Measurements from ENCODE around the gene SWAP70. TPM values are rescaled to one million over a fixed set of nuclear protein-coding genes. Genes with fewer than 3 reads are reported as not detected.
A peak's percentile ranks its signal among the peaks of the same experiment; 100 is the strongest.

Gene SWAP70
- total and polyA plus RNA-seq, 10 of the 15 experiments (the other 5 are each of a cell fraction or from before 2014, with no cell fraction given) = 20.6 to 62.4 (median 41.7) TPM

DNA sequence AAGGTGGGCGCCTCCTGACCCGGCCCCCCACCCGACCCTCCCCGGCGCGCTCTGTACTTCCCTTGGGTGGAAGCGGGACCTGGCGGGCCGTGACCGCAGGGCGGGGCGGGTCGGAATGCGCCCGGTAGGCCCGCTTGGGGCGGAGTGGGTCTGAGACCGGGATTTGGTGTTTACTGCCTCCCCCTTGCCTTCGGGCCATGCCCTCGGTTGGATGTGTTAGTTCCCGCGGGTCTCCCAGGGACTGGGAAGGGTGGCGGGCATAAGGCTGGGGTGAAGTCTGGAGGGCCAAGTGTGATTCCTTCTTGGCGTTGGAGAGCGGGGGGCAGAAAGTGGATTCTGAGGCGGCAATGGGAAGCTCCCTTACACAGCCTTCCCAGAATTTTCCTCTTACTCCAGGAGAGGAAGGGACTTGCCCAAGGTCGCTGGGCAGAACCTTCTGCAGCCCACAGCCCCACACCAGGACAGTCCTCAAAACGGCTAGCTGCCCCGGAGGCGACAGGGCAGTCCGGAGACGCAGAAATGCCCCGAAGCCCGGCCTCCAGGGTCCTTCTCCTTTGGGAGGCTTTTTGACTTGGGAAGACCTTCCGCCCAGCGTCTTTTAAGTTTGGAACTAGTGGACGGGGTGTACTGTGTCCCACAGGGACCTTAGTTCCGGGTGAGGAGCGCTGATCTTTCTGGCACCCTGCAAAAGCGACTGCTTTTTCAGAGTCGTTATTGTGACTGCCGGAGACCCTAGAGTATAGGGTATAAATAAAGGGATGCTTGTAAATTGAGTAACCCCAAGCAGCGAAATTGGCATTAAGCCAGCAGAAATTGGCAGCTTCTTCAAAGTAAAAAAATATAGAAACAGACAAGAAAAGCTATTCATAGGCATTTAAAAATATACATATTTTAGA, 647 bp downstream of the SWAP70 start (continued):
- TF ChIP-seq, protein P1, sequence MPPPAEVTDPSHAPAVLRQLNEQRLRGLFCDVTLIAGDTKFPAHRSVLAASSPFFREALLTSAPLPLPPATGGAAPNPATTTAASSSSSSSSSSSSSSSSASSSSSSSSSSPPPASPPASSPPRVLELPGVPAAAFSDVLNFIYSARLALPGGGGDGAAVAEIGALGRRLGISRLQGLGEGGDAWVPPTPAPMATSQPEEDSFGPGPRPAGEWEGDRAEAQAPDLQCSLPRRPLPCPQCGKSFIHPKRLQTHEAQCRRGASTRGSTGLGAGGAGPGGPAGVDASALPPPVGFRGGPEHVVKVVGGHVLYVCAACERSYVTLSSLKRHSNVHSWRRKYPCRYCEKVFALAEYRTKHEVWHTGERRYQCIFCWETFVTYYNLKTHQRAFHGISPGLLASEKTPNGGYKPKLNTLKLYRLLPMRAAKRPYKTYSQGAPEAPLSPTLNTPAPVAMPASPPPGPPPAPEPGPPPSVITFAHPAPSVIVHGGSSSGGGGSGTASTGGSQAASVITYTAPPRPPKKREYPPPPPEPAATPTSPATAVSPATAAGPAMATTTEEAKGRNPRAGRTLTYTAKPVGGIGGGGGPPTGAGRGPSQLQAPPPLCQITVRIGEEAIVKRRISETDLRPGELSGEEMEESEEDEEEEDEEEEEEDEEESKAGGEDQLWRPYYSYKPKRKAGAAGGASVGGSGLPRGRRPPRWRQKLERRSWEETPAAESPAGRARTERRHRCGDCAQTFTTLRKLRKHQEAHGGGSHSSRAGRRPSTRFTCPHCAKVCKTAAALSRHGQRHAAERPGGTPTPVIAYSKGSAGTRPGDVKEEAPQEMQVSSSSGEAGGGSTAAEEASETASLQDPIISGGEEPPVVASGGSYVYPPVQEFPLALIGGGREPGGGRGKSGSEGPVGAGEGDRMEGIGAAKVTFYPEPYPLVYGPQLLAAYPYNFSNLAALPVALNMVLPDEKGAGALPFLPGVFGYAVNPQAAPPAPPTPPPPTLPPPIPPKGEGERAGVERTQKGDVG (CRISPR knock-in tag; IDR thresholded peaks at IDR 0.05) = no peak
- TF ChIP-seq RB1 (IDR thresholded peaks at IDR 0.05; ENCODE audit: borderline replicate concordance) (no peak), MLLT1 (IDR thresholded peaks at IDR 0.05) (0 out of 2 replicates have a peak, but pooled peaks have one; percentile 32), CEBPB (IDR thresholded peaks at IDR 0.05; ENCODE audit: borderline replicate concordance in 1 of 2, low read depth in 2 of 2, low read length in 2 of 2) (no peak), EED (IDR thresholded peaks at IDR 0.05; ENCODE audit: low read depth) (peak; percentile 75), USF1 (IDR thresholded peaks at IDR 0.05; ENCODE audit: borderline replicate concordance, extremely low read length, insufficient read depth, low read depth, low read length) (no peak), CREM (IDR thresholded peaks at IDR 0.05; ENCODE audit: low read depth) (no peak), CEBPZ (IDR thresholded peaks at IDR 0.05; ENCODE audit: low read depth, low read length) (no peak), FOXK2 (IDR thresholded peaks at IDR 0.05) (no peak), RUNX3 (IDR thresholded peaks at IDR 0.05; ENCODE audit: low read length) (peak; percentile 64), LARP7 (IDR thresholded peaks at IDR 0.05) (no peak), TBL1XR1 (IDR thresholded peaks at IDR 0.05; ENCODE audit: low read depth, low read length) (no peak), PAX5 (IDR thresholded peaks at IDR 0.05; ENCODE audit: borderline replicate concordance, low read depth, low read length) (peak; percentile 48; the same call in 1 of the 2 replicates), MAX (IDR thresholded peaks at IDR 0.05; ENCODE audit: low read depth, low read length) (no peak), TCF12 (IDR thresholded peaks at IDR 0.05; ENCODE audit: low read depth, low read length) (no peak), SREBF2 (IDR thresholded peaks at IDR 0.05; ENCODE audit: low read length) (no peak), ZSCAN29 (IDR thresholded peaks at IDR 0.05) (no peak), SUZ12 (IDR thresholded peaks at IDR 0.05; ENCODE audit: unreplicated experiment) (no peak)
- TF ChIP-seq, protein P2, sequence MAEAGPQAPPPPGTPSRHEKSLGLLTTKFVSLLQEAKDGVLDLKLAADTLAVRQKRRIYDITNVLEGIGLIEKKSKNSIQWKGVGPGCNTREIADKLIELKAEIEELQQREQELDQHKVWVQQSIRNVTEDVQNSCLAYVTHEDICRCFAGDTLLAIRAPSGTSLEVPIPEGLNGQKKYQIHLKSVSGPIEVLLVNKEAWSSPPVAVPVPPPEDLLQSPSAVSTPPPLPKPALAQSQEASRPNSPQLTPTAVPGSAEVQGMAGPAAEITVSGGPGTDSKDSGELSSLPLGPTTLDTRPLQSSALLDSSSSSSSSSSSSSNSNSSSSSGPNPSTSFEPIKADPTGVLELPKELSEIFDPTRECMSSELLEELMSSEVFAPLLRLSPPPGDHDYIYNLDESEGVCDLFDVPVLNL (IDR thresholded peaks at IDR 0.05; ENCODE audit: low read depth, low read length) = no peak

Data from GM12878 (cell line).